Measurements from ENCODE around the gene FZD8.

The FZD8 gene

DNA sequence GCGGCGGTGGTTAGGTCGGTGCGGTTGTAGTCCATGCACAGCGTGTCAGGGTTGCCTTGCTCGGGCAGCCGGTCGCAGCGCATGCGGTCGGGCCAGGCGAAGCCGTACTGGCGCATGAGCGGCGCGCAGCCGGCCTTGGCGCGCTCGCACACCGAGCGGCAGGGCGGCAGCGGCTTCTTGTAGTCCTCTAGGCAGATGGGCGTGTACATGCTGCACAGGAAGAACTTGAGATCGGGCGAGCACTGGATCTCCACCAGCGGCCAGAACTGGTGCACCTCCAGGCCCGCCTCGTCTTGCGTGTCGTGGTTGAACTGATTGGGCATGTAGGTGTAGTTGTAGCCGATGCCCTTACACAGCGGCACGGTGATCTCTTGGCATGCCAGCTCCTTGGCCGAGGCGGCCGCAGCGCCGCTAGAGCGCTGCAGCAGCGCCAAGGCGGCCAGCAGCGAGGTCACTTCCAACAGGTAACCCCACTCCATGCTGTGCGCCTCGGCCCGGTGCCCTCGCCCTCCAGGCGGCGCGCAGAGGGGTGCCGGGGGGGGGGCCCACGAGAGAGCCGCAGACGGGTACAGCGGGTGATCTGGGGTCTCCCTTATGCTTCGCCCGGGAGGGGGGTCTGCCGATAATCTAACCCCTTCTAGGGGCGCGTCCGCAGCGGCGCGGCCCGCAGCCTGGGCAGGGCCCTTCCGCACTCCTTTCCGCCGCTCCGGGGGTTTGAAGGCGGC lies 983 bp downstream of the FZD8 start:
- peak; percentile 65 for DNase-seq

GRCh38 chr10:35640474-35640873 lies 1.6 kb downstream of the FZD8 start:
- peak; percentile 56 for DNase-seq

DNA sequence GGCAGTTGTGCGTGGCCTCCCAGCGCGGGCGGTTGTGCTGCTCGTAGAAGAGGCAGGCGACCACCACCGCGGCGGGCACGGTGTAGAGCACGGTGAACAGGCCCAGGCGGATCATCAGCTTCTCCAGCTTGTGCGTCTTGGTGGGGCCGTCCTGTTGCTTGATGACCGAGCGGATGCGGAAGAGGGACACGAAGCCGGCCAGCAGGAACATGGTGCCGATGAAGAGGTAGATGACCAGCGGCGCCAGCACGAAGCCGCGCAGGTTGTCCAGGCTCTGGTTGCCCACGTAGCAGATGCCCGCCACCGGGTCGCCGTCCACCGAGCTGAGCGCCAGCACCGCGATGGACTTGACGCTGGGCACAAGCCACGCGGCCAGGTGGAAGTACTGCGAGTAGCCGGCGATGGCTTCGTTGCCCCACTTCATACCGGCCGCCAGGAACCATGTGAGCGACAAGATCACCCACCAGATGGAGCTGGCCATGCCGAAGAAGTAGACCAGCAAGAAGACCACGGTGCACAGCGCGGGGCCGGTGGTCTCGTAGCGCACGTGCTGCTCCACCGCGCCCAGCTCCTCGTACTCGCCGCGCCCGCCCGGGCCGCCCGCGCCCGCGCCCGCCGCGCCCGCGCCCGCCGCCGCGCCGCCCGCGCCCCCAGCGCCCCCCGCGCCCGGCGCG lies 2.2 kb downstream of the FZD8 start:
- DNase-seq: no peak

DNA sequence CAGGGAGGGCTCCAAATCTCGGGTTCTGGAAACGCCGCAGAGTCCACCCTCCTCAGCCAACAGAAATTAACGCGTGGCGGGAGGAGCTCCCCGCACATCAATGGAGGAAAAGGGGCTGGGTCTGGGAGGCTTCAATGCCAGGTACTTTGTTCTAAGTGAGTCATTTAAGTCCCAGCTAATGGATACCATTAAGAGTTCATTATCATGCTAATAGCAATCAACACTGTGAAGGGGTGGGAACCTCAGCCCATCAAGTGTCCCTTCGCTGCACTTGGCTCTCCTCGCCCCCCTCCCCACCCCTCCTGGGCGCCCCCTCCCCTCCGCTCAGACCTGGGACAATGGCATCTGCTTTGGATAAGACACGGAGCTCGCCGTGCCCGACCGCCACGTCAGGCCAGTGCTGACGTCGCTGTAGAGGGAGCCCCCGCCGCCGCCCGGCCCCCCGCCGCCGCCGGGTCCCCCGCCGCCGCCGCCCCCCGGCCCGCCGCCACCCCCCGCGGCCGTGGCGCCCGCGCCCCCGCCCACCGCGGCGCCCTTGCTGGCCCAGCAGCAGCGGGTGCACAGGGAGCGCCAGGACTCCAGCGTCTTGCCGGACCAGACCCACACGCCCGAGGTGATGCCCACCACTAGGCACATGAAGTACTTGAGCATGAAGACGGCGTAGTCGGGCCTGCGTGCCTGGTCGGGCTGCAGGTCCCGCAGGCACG lies 2.9 kb downstream of the FZD8 start:
- no peak for DNase-seq

DNA sequence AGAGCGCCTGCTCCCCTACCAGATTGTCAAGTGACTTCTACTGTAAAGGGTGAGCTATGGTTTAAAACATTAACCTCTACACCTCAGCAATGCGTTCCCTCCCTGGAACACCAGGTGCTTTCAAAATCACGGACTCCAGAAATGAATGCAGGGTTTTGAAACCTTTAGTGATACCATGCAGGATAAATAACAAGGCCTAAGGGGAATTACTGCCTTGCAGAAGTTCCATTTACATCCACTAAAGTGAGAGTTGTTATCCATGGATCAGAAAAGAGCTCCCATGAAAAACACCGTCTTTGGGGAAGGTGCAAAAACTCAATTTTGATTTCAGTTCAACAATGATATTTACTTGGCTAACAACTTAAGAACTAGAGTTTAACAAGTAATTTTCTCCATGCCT lies 4.0 kb downstream of the FZD8 start:
- DNase-seq: no peak

GRCh38 chr10:35637462-35637861 lies 4.6 kb downstream of the FZD8 start:
- DNase-seq: no peak

- no peak for DNase-seq
These were observed 5.1 kb downstream of the FZD8 start for GRCh38 chr10:35636956-35637355.

DNA sequence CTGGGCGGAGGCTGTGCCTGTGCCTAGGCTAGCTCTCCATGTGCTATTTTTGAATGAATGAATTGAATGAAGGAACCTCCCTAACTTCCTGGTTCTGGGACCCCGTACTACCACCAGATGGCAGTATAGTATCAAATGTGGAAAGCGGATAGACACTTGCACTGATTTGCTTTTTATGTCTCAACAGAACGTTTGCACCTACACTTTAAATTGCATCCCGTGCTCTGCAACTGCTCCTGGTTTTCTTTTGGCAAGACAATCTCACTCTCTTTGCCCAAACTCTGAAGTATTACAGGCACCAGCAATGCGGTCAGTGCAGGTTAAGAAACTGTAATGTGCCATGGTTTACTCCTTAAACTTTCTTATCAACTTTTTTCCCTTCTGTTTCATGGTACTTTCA lies 6.5 kb downstream of the FZD8 start:
- peak; percentile 74 for DNase-seq

- DNase-seq: no peak
These were observed 8.8 kb downstream of the FZD8 start for GRCh38 chr10:35633006-35633980.

- DNase-seq: no peak
These were observed 10.1 kb downstream of the FZD8 start for GRCh38 chr10:35632027-35632426.

DNA sequence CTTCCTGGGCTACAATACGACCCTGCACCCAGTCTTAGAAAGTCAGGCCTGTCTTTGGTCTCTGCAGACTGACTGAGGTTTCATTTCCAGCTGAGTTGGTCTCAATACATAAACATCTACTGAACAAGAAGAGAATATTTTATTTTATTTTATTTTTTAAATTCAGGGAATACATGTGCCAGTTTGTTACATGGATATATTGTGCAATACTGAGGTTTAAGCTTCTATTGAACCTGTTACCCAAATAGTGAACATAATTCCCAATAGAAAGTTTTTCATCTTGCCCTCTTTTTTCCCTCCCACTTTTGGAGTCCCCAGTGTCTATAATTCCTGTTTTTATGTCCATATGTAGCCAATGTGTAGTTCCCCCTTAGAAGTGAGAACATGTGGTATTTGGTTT lies 10.7 kb downstream of the FZD8 start:
- no peak for DNase-seq

DNA sequence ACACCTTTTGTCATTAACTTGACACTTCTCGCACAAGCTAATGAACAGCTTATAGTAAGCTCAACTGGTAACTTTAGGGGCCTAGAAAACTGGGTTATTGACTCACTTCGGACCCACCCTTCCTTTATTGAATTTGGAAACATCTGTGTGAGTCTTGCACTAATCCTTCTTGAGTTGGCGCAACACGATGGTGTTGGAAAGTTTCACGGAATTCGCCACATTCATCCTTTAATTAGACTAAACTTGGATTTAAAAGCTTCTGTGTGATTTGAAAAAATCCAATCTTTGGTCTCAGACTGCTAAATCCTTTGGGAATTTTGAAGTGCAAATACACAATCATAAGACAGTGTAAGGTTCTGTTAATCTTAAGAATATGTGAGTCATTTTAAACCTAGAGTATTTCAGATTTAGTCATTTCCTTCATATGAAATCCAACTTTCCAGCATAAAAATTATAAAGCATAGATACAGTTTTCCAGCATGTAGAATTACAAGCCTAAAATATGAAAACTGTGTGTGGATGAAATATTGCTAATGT lies 15.1 kb downstream of the FZD8 start:
- no peak for DNase-seq

- no peak for DNase-seq
These were observed 27.8 kb downstream of the FZD8 start for GRCh38 chr10:35614312-35614711.

GRCh38 chr10:35613597-35614226 lies 28.4 kb downstream of the FZD8 start:
- no peak for DNase-seq

DNA sequence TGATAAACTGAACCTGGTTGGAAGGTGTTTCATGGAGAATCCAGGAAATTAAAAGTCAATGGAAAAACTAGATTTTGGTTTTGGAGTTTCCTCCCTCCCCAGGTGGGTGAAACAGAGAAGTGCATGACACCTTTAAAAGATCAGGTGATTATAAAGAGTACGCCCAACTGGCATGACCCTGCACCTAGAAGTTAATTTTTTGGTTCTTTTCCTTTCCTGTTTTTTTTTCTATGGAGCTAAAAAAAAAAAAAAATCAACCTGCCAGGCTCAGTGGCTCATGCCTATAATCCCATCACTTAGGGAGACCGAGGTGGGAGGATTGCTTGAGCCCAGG lies 29.0 kb downstream of the FZD8 start:
- DNase-seq: no peak

- no peak for DNase-seq
These were observed 29.6 kb downstream of the FZD8 start for GRCh38 chr10:35612385-35613106.

DNA sequence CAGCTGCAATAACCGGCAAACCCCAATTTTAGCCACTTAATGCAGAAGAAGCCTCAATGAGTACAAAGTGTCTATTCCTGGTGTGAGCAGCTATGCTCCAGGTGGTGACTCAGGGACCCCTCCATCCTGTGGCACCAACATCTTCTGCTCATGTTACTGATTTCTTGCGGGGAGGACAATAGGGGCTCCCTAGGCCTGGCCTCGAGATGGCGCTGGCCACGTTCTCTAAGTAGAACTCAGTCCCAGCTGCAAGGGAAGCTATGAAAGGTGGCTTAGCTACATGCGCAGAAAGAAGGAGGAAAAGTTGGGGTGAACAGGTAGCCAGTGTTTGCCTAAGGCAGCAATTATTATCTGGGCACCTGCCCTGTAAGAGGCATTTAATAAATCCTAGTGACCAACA lies 30.3 kb downstream of the FZD8 start:
- no peak for DNase-seq

DNA sequence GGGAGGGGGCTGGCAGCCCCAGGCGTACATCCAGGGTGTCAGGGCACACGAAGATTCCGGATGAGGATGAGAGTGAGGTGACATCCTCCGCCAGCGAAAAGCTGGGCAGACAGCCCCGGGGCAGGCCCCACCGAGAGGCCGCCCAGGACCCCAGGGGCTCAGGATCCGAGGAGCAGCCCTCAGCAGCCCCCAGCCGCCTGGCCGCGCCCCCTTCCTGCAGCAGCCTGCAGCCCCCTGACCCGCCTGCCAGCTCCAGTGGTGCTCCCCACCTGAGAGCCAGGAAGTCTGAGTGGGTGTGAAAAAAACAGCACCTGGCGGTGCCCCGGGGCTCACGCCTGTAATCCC lies 33.8 kb downstream of the FZD8 start:
- DNase-seq: no peak

DNA sequence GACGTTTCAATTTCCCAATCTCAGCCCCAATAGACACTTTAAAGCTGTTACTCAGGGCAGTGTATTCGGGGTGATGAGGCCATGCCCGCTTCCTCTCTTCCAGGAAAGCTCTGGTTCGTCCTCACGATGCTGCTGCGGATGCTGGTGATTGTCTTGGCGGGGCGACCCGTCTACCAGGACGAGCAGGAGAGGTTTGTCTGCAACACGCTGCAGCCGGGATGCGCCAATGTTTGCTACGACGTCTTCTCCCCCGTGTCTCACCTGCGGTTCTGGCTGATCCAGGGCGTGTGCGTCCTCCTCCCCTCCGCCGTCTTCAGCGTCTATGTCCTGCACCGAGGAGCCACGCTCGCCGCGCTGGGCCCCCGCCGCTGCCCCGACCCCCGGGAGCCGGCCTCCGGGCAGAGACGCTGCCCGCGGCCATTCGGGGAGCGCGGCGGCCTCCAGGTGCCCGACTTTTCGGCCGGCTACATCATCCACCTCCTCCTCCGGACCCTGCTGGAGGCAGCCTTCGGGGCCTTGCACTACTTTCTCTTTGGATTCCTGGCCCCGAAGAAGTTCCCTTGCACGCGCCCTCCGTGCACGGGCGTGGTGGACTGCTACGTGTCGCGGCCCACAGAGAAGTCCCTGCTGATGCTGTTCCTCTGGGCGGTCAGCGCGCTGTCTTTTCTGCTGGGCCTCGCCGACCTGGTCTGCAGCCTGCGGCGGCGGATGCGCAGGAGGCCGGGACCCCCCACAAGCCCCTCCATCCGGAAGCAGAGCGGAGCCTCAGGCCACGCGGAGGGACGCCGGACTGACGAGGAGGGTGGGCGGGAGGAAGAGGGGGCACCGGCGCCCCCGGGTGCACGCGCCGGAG lies 34.4 kb downstream of the FZD8 start:
- peak; percentile 4 for DNase-seq

GRCh38 chr10:35606430-35606829 lies 35.7 kb downstream of the FZD8 start:
- DNase-seq: no peak

GRCh38 chr10:35605191-35605590 lies 36.9 kb downstream of the FZD8 start, which contains the start of gene GJD4:
GJD4 (plus strand) TSS chr10:35605341; CDS start chr10:35605568, 227 bp downstream.
- no peak for DNase-seq
